Keratinocyte (primary cell): ENCODE data around the gene SYNJ1. TPM values are rescaled to one million over a fixed set of nuclear protein-coding genes. Genes with fewer than 3 reads are reported as not detected.

ENCODE experiments used
- DNase-seq: peaks from one replicate; pipeline ENCODE4 v3.0.0-alpha.2; 2011; ENCODE audit warnings: low read depth, missing footprints, low spot score
- FAIRE-seq: peaks from 2 replicates; lab custom pipeline; 2011; peaks lifted over from hg19 to GRCh38; lab: Jason Lieb, UNC
- H2AFZ ChIP-seq: 2 replicates; pipeline ENCODE4 v1.6.0; 2012; ENCODE audit warnings: low read length, control low read depth, inconsistent platforms; ENCODE audit not compliant: control insufficient read depth
- H3K27ac ChIP-seq: 2 replicates; pipeline ENCODE4 v1.5.1; 2011; ENCODE audit warnings: low read length; ENCODE audit not compliant: control insufficient read depth, insufficient read depth
- H3K27me3 ChIP-seq: 3 replicates; pipeline ENCODE4 v1.6.0; 2011; ENCODE audit warnings: low read length; ENCODE audit not compliant: control insufficient read depth, insufficient read depth; ENCODE audit errors: extremely low read depth
- H3K36me3 ChIP-seq, 2 experiments: 2 replicates in 1 of 2; 3 replicates in 1 of 2; pipeline ENCODE4 v1.5.1; 2011; ENCODE audit warnings: low read length in 2 of 2, mild to moderate bottlenecking in 1 of 2; ENCODE audit not compliant: control insufficient read depth in 2 of 2, insufficient read depth in 2 of 2; ENCODE audit errors: extremely low read depth in 1 of 2
- H3K4me1 ChIP-seq: 3 replicates; pipeline ENCODE4 v1.5.1; 2011; ENCODE audit warnings: low read length; ENCODE audit not compliant: control insufficient read depth, insufficient read depth; ENCODE audit errors: extremely low read depth
- H3K4me2 ChIP-seq: 3 replicates; pipeline ENCODE4 v1.6.0; 2011; ENCODE audit warnings: low read depth, low read length; ENCODE audit not compliant: control insufficient read depth, insufficient read depth; ENCODE audit errors: extremely low read depth
- H3K4me3 ChIP-seq, 3 experiments: fragments of 200-600 bp in 1 of 3; sonication (generic) in 1 of 3; 2 replicates in 2 of 3; 3 replicates in 1 of 3; pipeline ENCODE4 v1.5.1; 2011 to 2016; ENCODE audit warnings: low read length in 3 of 3, mild to moderate bottlenecking in 3 of 3, control low read depth in 2 of 3, inconsistent platforms in 1 of 3, low read depth in 1 of 3, mixed read lengths in 1 of 3, mixed run types in 1 of 3, moderate library complexity in 1 of 3; ENCODE audit not compliant: control insufficient read depth in 2 of 3, insufficient read depth in 2 of 3; ENCODE audit errors: extremely low read depth in 1 of 3
- H3K79me2 ChIP-seq: 2 replicates; pipeline ENCODE4 v1.6.0; 2012; ENCODE audit warnings: low read length; ENCODE audit not compliant: control insufficient read depth, insufficient read depth
- H3K9ac ChIP-seq: 3 replicates; pipeline ENCODE4 v1.6.0; 2011; ENCODE audit warnings: low read length; ENCODE audit not compliant: control insufficient read depth, insufficient read depth; ENCODE audit errors: extremely low read depth
- H3K9me1 ChIP-seq: 3 replicates; pipeline ENCODE4 v1.6.0; 2011; ENCODE audit warnings: low read length; ENCODE audit not compliant: control insufficient read depth, insufficient read depth; ENCODE audit errors: extremely low read depth
- H3K9me3 ChIP-seq: 2 replicates; pipeline ENCODE4 v1.5.1; 2012; ENCODE audit warnings: low read depth, low read length; ENCODE audit not compliant: control insufficient read depth
- H4K20me1 ChIP-seq: 3 replicates; pipeline ENCODE4 v1.6.0; 2011; ENCODE audit warnings: low read length; ENCODE audit not compliant: control insufficient read depth, insufficient read depth; ENCODE audit errors: extremely low read depth
- CTCF ChIP-seq, 3 experiments: IDR thresholded peaks in 1 of 3; conservative IDR thresholded peaks in 1 of 3; optimal IDR thresholded peaks in 1 of 3; 2 replicates in 2 of 3; 3 replicates in 1 of 3; pipeline versions ENCODE3 to v1.5.1; 2011; ENCODE audit warnings: low read length in 3 of 3, mild to moderate bottlenecking in 3 of 3, moderate library complexity in 2 of 3, control low read depth in 1 of 3, inconsistent platforms in 1 of 3; ENCODE audit not compliant: insufficient read depth in 2 of 3; ENCODE audit errors: extremely low read depth in 1 of 3
- EZH2 ChIP-seq: IDR thresholded peaks from one replicate; pipeline ENCODE4 v1.6.1; 2012; ENCODE audit warnings: inconsistent platforms, mild to moderate bottlenecking, low read length, moderate library complexity
- dilution Hi-C: fragments of 300-500 bp; cut with MboI; formaldehyde crosslinking; loops from one replicate; pipeline ENCODE4 v1.7.0; 2020; ENCODE audit warnings: low sequenced_read_pairs; ENCODE audit not compliant: extremely low pct_ligation_motif_present
- polyA plus RNA-seq, 5 experiments: library from polyadenylated mRNA; depleted of rRNA in 3 of 5; stranded (reverse) in 3 of 5; stranded (forward) in 1 of 5; unstranded in 1 of 5; fragments of >200 nt; gene quantifications; 1 replicate in 1 of 5; 2 replicates in 3 of 5; 3 replicates in 1 of 5; pipeline versions ENCODE4 v1.2.1 to v1.2.3, GENCODE V29; 2011 to 2012; ENCODE audit warnings: missing spikeins in 2 of 5, low read depth in 1 of 5, low replicate concordance in 1 of 5

SYNJ1 gene
- polyA plus RNA-seq, 1 donor (not counting 4 experiments of a cell fraction or from before 2014, with no cell fraction given) = 4.9 TPM

- FAIRE-seq = no peak
- no peaks in the 10 kb centered on the region for H3K4me1 ChIP-seq
- no peak for DNase-seq
- H3K4me2 ChIP-seq = no peak overlapping the region
- no peak overlapping the region for H2AFZ ChIP-seq
- TF ChIP-seq EZH2 (no peak), CTCF (optimal IDR thresholded peaks at IDR 0.05 in 1 of 3, IDR thresholded peaks at IDR 0.05 in 1 of 3, conservative IDR thresholded peaks at IDR 0.05 in 1 of 3; ENCODE audit: extremely low read depth in 1 of 3, insufficient read depth in 2 of 3, low read length in 3 of 3) (no peak)
- H3K27me3 ChIP-seq = no peaks in the 10 kb centered on the region
- H3K9me3 ChIP-seq = no peaks in the 10 kb centered on the region
- no peaks in the 10 kb centered on the region for H3K79me2 ChIP-seq
- H3K36me3 ChIP-seq = peaks cover 2 to 3% of the 10 kb centered on the region in 2 experiments
- no peaks in the 10 kb centered on the region for H4K20me1 ChIP-seq
- H3K9me1 ChIP-seq = no peaks in the 10 kb centered on the region
- H3K4me3 ChIP-seq = no peak overlapping the region
- no peak overlapping the region for H3K9ac ChIP-seq
- dilution Hi-C loops = no loop called here
- H3K27ac ChIP-seq = no peak overlapping the region
Measured at GRCh38 chr21:32690085-32690484, 37.7 kb downstream of the SYNJ1 start.

GRCh38 chr21:32687643-32688345 is 40.0 kb downstream of the SYNJ1 start:
- no peak for FAIRE-seq
- H3K27ac ChIP-seq = no peak overlapping the region

More at GRCh38 chr21:32687643-32688345, 40.0 kb downstream of the SYNJ1 start:
- TF ChIP-seq CTCF (optimal IDR thresholded peaks at IDR 0.05 in 1 of 3, IDR thresholded peaks at IDR 0.05 in 1 of 3, conservative IDR thresholded peaks at IDR 0.05 in 1 of 3; ENCODE audit: extremely low read depth in 1 of 3, insufficient read depth in 2 of 3, low read length in 3 of 3) = peak in 1 of 3 experiments; percentile 11
- no peak for TF ChIP-seq EZH2
- no peaks in the 10 kb centered on the region for H3K9me3 ChIP-seq
- H2AFZ ChIP-seq = no peak overlapping the region
- no peak overlapping the region for H3K9ac ChIP-seq
- no peaks in the 10 kb centered on the region for H3K27me3 ChIP-seq
- dilution Hi-C loops = no loop called here
- H3K79me2 ChIP-seq = no peaks in the 10 kb centered on the region
- no peak overlapping the region for H3K4me3 ChIP-seq
- no peak for DNase-seq
- H4K20me1 ChIP-seq = no peaks in the 10 kb centered on the region
- H3K36me3 ChIP-seq = peaks cover 2 to 3% of the 10 kb centered on the region in 2 experiments
- no peak overlapping the region for H3K4me2 ChIP-seq
- H3K4me1 ChIP-seq = no peaks in the 10 kb centered on the region
- H3K9me1 ChIP-seq = no peaks in the 10 kb centered on the region
